ENCODE results near the gene UBE2Z.
"Not testable (repeated sequence)": the region's sequence is repeated elsewhere in the genome, so short reads cannot be mapped to it uniquely, and the experiment has no call there.

Gene UBE2Z

GRCh38 chr17:48904428-48904827 is 3.8 kb upstream of the UBE2Z start:
- no peak for DNase-seq (ENCODE audit: low spot score)

GRCh38 chr17:48905987-48906515 is 2.2 kb upstream of the UBE2Z start:
- no peak for DNase-seq (ENCODE audit: low spot score)

GRCh38 chr17:48907713-48908046 is 527 bp upstream of the UBE2Z start:
- DNase-seq (ENCODE audit: low spot score), result peak; percentile 45

GRCh38 chr17:48908853-48909394 is 717 bp downstream of the UBE2Z start:
- DNase-seq (ENCODE audit: low spot score), result peak; percentile 79

GRCh38 chr17:48909783-48910182 is 1.6 kb downstream of the UBE2Z start:
- no peak for DNase-seq (ENCODE audit: low spot score)

- no peak for DNase-seq (ENCODE audit: low spot score)
Observed at GRCh38 chr17:48910370-48910769, 2.2 kb downstream of the UBE2Z start.

- DNase-seq (ENCODE audit: low spot score), result no peak
Observed at GRCh38 chr17:48912476-48912875, 4.3 kb downstream of the UBE2Z start.

GRCh38 chr17:48915459-48916282 is 7.5 kb downstream of the UBE2Z start:
- DNase-seq (ENCODE audit: low spot score), result peak; percentile 81

- DNase-seq (ENCODE audit: low spot score), result no peak
Observed at GRCh38 chr17:48925251-48925990, 17.2 kb downstream of the UBE2Z start.

- no peak for DNase-seq (ENCODE audit: low spot score)
Observed at GRCh38 chr17:48925991-48926342, 17.8 kb downstream of the UBE2Z start.

GRCh38 chr17:48927978-48928745 is 20.0 kb downstream of the UBE2Z start:
- DNase-seq (ENCODE audit: low spot score), result no peak

GRCh38 chr17:48928876-48929811 is 20.9 kb downstream of the UBE2Z start:
- DNase-seq (ENCODE audit: low spot score), result no peak

- no peak for DNase-seq (ENCODE audit: low spot score)
Observed at GRCh38 chr17:48929812-48930165, 21.6 kb downstream of the UBE2Z start.

GRCh38 chr17:48930435-48930873 is 22.2 kb downstream of the UBE2Z start:
- no peak for DNase-seq (ENCODE audit: low spot score)

GRCh38 chr17:48933035-48933434 is 24.8 kb downstream of the UBE2Z start:
- DNase-seq (ENCODE audit: low spot score), result no peak

- DNase-seq (ENCODE audit: low spot score), result peak; percentile 98
Observed at GRCh38 chr17:48944515-48945260, 36.5 kb downstream of the UBE2Z start, which contains the start of gene SNF8. SNF8 (minus strand) TSS chr17:48944842; CDS start chr17:48944734, 108 bp downstream.

- DNase-seq (ENCODE audit: low spot score), result not testable (repeated sequence)
Observed at GRCh38 chr17:48945261-48945651, 37.0 kb downstream of the UBE2Z start.

- DNase-seq (ENCODE audit: low spot score), result no peak
Observed at GRCh38 chr17:48951572-48951971, 43.4 kb downstream of the UBE2Z start.

- DNase-seq (ENCODE audit: low spot score), result no peak
Observed at GRCh38 chr17:48952904-48953303, 44.7 kb downstream of the UBE2Z start.

GRCh38 chr17:48954300-48954755 is 46.1 kb downstream of the UBE2Z start:
- DNase-seq (ENCODE audit: low spot score), result peak; percentile 40

Data from AG20443 (cell line).